Stimulated activated naive B cell treated with anti-CD40 and anti-IgM and Interleukin-4, amounts not matched to agents 10 μg/mL and 1 μg/mL and 100 μg/mL, for 72 hours (primary cell): ENCODE data around the gene MTG2.
A peak's percentile ranks its signal among the peaks of the same experiment; 100 is the strongest.

Experiments
- ATAC-seq, 2 donors: fragments of 150-1000 bp; cut with Tn5 transposase; replicated peaks; 2 replicates each; pipeline ENCODE4 v1.10.0; 2021; ENCODE audit warnings: moderate library complexity in 1 of 2
- DNase-seq: peaks from one replicate; pipeline ENCODE4 v3.0.0; 2021
- H3K27ac Mint-ChIP-seq: one replicate; pipeline ENCODE4 v1.8.0; 2022; ENCODE audit warnings: mild to moderate bottlenecking, mixed read lengths
- H3K27me3 Mint-ChIP-seq, 2 donors: one replicate each; pipeline ENCODE4 v1.8.0; 2022; ENCODE audit warnings: mixed read lengths in 2 of 2
- H3K36me3 Mint-ChIP-seq, 2 donors: one replicate each; pipeline ENCODE4 v1.8.0; 2022; ENCODE audit warnings: mixed read lengths in 2 of 2, mild to moderate bottlenecking in 1 of 2
- H3K4me1 Mint-ChIP-seq, 2 donors: one replicate each; pipeline ENCODE4 v1.8.0; 2022; ENCODE audit warnings: mixed read lengths in 2 of 2, mild to moderate bottlenecking in 1 of 2
- H3K4me3 Mint-ChIP-seq, 2 donors: one replicate each; pipeline ENCODE4 v1.8.0; 2022; ENCODE audit warnings: mild to moderate bottlenecking in 2 of 2, mixed read lengths in 2 of 2, moderate library complexity in 1 of 2
- H3K9me3 Mint-ChIP-seq, 2 donors: one replicate each; pipeline ENCODE4 v1.8.0; 2022; ENCODE audit warnings: mixed read lengths in 2 of 2, mild to moderate bottlenecking in 1 of 2

MTG2 gene

GRCh38 chr20:62234339-62234738 is 51.5 kb downstream of the MTG2 start:
- ATAC-seq (no peak), DNase-seq (no peak)
- H3K36me3 Mint-ChIP-seq: no peaks in the 10 kb centered on the region
- H3K27ac Mint-ChIP-seq: no peak overlapping the region
- no peaks in the 10 kb centered on the region for H3K27me3 Mint-ChIP-seq
- no peak overlapping the region for H3K4me3 Mint-ChIP-seq
- peaks cover 0 to 2% of the 10 kb centered on the region in 2 donors for H3K9me3 Mint-ChIP-seq
- H3K4me1 Mint-ChIP-seq: peaks cover 7 to 10% of the 10 kb centered on the region in 2 donors

GRCh38 chr20:62235001-62235776 is 52.4 kb downstream of the MTG2 start:
- H3K36me3 Mint-ChIP-seq: no peaks in the 10 kb centered on the region
- no peak overlapping the region for H3K27ac Mint-ChIP-seq
- no peaks in the 10 kb centered on the region for H3K27me3 Mint-ChIP-seq
- peaks cover 0 to 2% of the 10 kb centered on the region in 2 donors for H3K9me3 Mint-ChIP-seq
- ATAC-seq (no peak), DNase-seq (no peak)
- H3K4me3 Mint-ChIP-seq: no peak overlapping the region
- peaks cover 9 to 19% of the 10 kb centered on the region in 2 donors for H3K4me1 Mint-ChIP-seq

- H3K4me1 Mint-ChIP-seq: peaks cover 11 to 21% of the 10 kb centered on the region in 2 donors
- DNase-seq (no peak), ATAC-seq (no peak)
- peaks cover 0 to 2% of the 10 kb centered on the region in 2 donors for H3K9me3 Mint-ChIP-seq
- no peak overlapping the region for H3K4me3 Mint-ChIP-seq
- no peak overlapping the region for H3K27ac Mint-ChIP-seq
- no peaks in the 10 kb centered on the region for H3K27me3 Mint-ChIP-seq
- H3K36me3 Mint-ChIP-seq: no peaks in the 10 kb centered on the region
Measured at GRCh38 chr20:62235777-62236157, 52.9 kb downstream of the MTG2 start.

DNA sequence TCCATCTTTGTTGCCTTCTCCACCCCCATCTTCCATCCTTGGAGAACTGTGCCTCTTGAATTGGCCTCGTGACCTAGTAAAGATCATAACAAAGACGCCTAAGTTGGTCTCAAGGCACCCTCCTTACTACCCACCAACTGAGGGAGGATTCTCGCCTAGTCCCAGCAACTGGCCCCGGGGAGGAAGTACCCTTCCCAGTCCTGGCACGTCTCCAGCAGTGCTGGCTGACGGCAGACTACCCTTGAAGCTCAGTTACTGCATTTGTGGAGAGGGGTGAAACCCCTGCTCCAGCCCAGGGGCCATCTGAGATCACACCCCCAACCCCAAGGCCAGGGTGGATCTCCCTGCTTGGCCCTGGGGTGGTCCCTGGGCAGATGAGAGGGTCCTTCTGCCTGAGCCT is 53.4 kb downstream of the MTG2 start:
- Mint-ChIP-seq H3K36me3 (no peaks in the 10 kb centered on the region), H3K9me3 (peaks cover 0 to 2% of the 10 kb centered on the region in 2 donors), H3K27me3 (no peaks in the 10 kb centered on the region), H3K27ac (no peak overlapping the region), H3K4me1 (peaks cover 11 to 21% of the 10 kb centered on the region in 2 donors), H3K4me3 (no peak overlapping the region)
- no peak for DNase-seq
- ATAC-seq: no peak

GRCh38 chr20:62236766-62237513 is 54.1 kb downstream of the MTG2 start:
- Mint-ChIP-seq H3K36me3 (peaks cover under 1 to 5% of the 10 kb centered on the region in 2 donors), H3K27me3 (no peaks in the 10 kb centered on the region), H3K4me3 (no peak overlapping the region), H3K27ac (no peak overlapping the region), H3K9me3 (peaks cover 0 to 2% of the 10 kb centered on the region in 2 donors), H3K4me1 (peaks cover 16 to 29% of the 10 kb centered on the region in 2 donors)
- ATAC-seq (no peak), DNase-seq (no peak)

DNA sequence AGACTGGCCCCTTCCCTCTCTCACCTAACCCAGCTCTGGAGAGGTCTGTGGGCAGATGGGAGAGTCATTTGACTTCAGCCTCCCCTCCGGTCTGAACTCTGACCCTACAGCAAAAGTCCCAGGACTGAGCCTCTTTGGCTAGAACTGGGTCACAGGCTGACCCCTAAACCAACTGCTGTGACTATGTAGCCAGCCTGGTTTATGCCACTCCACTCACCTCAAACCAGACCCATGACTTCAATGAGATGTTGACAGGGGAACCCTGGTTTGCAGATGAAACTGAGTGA is 54.6 kb downstream of the MTG2 start:
- H3K36me3 Mint-ChIP-seq: peaks cover 3 to 6% of the 10 kb centered on the region in 2 donors
- H3K4me1 Mint-ChIP-seq: peaks cover 17 to 34% of the 10 kb centered on the region in 2 donors
- H3K4me3 Mint-ChIP-seq: peak overlapping the region; percentile 84 to 85

GRCh38 chr20:62237801-62238568 is 55.2 kb downstream of the MTG2 start, which contains the start of gene OSBPL2:
OSBPL2 (plus strand) TSS chr20:62238521; CDS start chr20:62256185, 17,664 bp downstream.
- Mint-ChIP-seq H3K27me3 (no peaks in the 10 kb centered on the region), H3K9me3 (peaks cover 0 to 2% of the 10 kb centered on the region in 2 donors), H3K27ac (peak within 1 kb of the TSS; percentile 86), H3K4me1 (peaks cover 20 to 36% of the 10 kb centered on the region in 2 donors), H3K4me3 (peak within 1 kb of the TSS; percentile 84 to 85), H3K36me3 (peaks cover 6 to 8% of the 10 kb centered on the region in 2 donors)
- ATAC-seq: peak; percentile 97 to 99
- peak; percentile 100 for DNase-seq

More for the DNA sequence above, 54.6 kb downstream of the MTG2 start:
- no peak for ATAC-seq
- no peak for DNase-seq
- H3K9me3 Mint-ChIP-seq: peaks cover 0 to 2% of the 10 kb centered on the region in 2 donors
- no peaks in the 10 kb centered on the region for H3K27me3 Mint-ChIP-seq
- H3K27ac Mint-ChIP-seq: peak overlapping the region; percentile 78

- DNase-seq (no peak), ATAC-seq (peak; percentile 7)
- Mint-ChIP-seq H3K27me3 (no peaks in the 10 kb centered on the region), H3K27ac (peak overlapping the region; percentile 86), H3K4me1 (peaks cover 21 to 36% of the 10 kb centered on the region in 2 donors), H3K4me3 (peak overlapping the region; percentile 77 to 83), H3K36me3 (peaks cover 6 to 8% of the 10 kb centered on the region in 2 donors), H3K9me3 (peaks cover 0 to 1% of the 10 kb centered on the region in 2 donors)
Measured at GRCh38 chr20:62238569-62239277, 55.9 kb downstream of the MTG2 start.

- Mint-ChIP-seq H3K27me3 (no peaks in the 10 kb centered on the region), H3K4me1 (peaks cover 21 to 43% of the 10 kb centered on the region in 2 donors), H3K36me3 (peaks cover 8 to 10% of the 10 kb centered on the region in 2 donors), H3K27ac (peak overlapping the region; percentile 86), H3K9me3 (no peaks in the 10 kb centered on the region), H3K4me3 (peak overlapping the region; percentile 77 to 83)
- DNase-seq: no peak
- no peak for ATAC-seq
Measured at GRCh38 chr20:62239278-62239879, 56.6 kb downstream of the MTG2 start.

DNA sequence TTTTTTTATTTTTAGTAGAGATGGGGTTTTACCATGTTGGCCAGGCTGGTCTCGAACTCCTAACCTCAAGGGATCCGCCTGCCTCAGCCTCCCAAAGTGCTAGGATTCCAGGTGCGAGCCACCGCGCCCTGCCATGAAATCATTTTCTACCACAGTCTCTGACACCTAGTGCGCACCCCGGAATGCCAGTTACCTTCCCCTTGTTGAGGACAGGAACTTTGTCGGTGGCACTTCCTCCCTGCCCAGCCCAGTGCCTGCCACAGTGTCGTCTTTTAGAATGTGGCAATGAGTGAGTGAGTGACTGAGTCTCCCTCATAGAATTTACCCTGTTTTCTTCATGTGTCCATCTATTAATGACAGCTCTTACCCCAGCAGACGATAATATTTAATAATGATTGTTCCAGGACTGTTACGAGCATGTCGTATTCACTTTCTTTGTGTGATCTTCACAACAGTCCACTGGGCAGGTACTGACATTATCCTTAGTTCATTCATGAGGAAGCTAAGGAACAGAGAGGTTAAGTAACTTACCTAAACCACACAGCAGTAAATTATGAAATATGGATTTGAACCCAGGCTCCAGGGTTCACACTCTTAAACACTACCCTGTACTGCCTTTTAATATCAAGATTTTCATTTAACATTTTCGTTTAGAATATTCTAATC is 57.3 kb downstream of the MTG2 start:
- peaks cover 8 to 10% of the 10 kb centered on the region in 2 donors for H3K36me3 Mint-ChIP-seq
- peak overlapping the region; percentile 77 to 83 for H3K4me3 Mint-ChIP-seq
- no peaks in the 10 kb centered on the region for H3K9me3 Mint-ChIP-seq
- H3K27ac Mint-ChIP-seq: no peak overlapping the region
- no peak for ATAC-seq
- H3K27me3 Mint-ChIP-seq: no peaks in the 10 kb centered on the region
- H3K4me1 Mint-ChIP-seq: peaks cover 24 to 49% of the 10 kb centered on the region in 2 donors
- no peak for DNase-seq

- Mint-ChIP-seq H3K27me3 (no peaks in the 10 kb centered on the region), H3K9me3 (no peaks in the 10 kb centered on the region), H3K4me1 (peaks cover 26 to 54% of the 10 kb centered on the region in 2 donors), H3K4me3 (no peak overlapping the region), H3K27ac (peak overlapping the region; percentile 56), H3K36me3 (peaks cover 8 to 10% of the 10 kb centered on the region in 2 donors)
- ATAC-seq: no peak
- no peak for DNase-seq
Measured at GRCh38 chr20:62241506-62241905, 58.7 kb downstream of the MTG2 start.

DNA sequence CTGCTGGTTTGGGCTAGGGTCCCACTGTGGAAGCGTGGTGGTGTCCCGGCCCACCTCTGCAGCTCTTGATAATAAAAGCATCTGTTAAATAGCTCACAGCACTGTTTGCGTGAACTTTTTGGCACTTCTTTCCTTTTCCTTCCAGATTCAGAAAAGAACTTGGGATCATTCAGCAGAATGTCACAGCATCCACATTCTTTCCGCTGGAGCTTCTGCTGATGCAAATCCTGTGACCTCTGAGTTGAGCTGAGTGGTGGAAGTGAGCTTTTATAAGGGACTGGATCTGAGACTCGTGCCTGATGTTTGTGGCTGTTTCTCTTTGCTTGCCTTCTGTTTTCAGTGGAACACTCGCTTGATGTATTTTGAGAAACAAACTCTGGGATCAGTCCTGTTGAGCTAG is 59.3 kb downstream of the MTG2 start:
- ATAC-seq: no peak
- DNase-seq: no peak
- peaks cover 27 to 60% of the 10 kb centered on the region in 2 donors for H3K4me1 Mint-ChIP-seq
- H3K27ac Mint-ChIP-seq: peak overlapping the region; percentile 67
- no peaks in the 10 kb centered on the region for H3K9me3 Mint-ChIP-seq
- no peak overlapping the region for H3K4me3 Mint-ChIP-seq
- no peaks in the 10 kb centered on the region for H3K27me3 Mint-ChIP-seq
- peaks cover 8 to 10% of the 10 kb centered on the region in 2 donors for H3K36me3 Mint-ChIP-seq

- DNase-seq: no peak
- Mint-ChIP-seq H3K4me3 (no peak overlapping the region), H3K4me1 (peaks cover 22 to 58% of the 10 kb centered on the region in 2 donors), H3K9me3 (no peaks in the 10 kb centered on the region), H3K36me3 (peaks cover 8 to 10% of the 10 kb centered on the region in 2 donors), H3K27ac (peak overlapping the region; percentile 20), H3K27me3 (no peaks in the 10 kb centered on the region)
- no peak for ATAC-seq
Measured at GRCh38 chr20:62243106-62243505, 60.3 kb downstream of the MTG2 start.
